HG03520 (cell line): ENCODE data around the gene CEL.
"Not testable (repeated sequence)": the region's sequence is repeated elsewhere in the genome, so short reads cannot be mapped to it uniquely, and the experiment has no call there.

Source experiments
- ATAC-seq: cut with Tn5 transposase; IDR thresholded peaks from one replicate; pipeline ENCODE4 v1.9.1; 2021; ENCODE audit warnings: mild to moderate bottlenecking, moderate library complexity; ENCODE audit not compliant: unreplicated experiment

Gene CEL

GRCh38 chr9:133061764-133062145 lies at the start of gene CEL:
TSS of gene CEL (plus strand) at chr9:133061981. CDS start at chr9:133062003, 22 bp downstream.
- ATAC-seq: not testable (repeated sequence)

DNA sequence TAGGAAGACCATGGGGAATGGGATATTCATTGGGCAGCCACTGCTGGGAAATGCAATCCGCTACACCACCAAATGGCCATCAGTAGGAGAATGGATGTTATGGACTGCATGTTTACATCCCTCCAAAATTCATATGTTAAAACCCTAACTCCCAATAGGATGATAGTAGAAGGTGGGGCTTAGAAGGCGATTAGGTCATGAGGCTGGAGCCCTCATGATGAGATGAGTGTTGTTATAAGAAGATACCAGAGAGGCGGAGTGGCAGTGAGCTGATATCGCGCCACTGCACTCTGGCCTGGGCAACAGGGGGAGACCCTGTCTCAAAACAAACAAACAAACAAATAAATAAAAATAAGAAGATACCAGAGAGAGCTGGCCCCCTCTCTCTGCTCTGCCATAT lies 47.1 kb upstream of the CEL start:
- no peak for ATAC-seq

GRCh38 chr9:133023117-133023890 lies 38.5 kb upstream of the CEL start:
- ATAC-seq: no peak

GRCh38 chr9:133026426-133026825 lies 35.4 kb upstream of the CEL start:
- ATAC-seq: no peak

GRCh38 chr9:133027134-133027533 lies 34.6 kb upstream of the CEL start:
- no peak for ATAC-seq

DNA sequence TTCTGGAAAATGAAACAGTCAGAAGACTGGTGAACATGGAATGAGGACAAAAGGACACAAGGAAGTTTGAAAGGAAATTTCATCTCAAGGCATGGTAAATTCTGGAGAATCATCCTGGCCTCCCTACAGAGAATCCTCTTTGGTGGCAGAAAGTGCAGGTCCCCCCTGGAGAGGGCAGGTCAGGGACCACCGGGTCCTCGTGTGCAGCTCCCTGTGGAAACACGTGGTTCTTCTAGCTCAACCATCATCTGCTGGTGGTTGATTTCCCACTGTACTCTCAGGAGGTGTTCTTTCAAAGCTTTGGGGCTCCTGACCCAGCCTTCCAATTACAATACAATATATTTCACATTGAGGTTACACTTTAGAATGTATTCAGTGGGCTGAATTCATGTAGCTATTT lies 33.6 kb upstream of the CEL start:
- ATAC-seq: no peak

GRCh38 chr9:133029994-133030316 lies 31.8 kb upstream of the CEL start:
- no peak for ATAC-seq

DNA sequence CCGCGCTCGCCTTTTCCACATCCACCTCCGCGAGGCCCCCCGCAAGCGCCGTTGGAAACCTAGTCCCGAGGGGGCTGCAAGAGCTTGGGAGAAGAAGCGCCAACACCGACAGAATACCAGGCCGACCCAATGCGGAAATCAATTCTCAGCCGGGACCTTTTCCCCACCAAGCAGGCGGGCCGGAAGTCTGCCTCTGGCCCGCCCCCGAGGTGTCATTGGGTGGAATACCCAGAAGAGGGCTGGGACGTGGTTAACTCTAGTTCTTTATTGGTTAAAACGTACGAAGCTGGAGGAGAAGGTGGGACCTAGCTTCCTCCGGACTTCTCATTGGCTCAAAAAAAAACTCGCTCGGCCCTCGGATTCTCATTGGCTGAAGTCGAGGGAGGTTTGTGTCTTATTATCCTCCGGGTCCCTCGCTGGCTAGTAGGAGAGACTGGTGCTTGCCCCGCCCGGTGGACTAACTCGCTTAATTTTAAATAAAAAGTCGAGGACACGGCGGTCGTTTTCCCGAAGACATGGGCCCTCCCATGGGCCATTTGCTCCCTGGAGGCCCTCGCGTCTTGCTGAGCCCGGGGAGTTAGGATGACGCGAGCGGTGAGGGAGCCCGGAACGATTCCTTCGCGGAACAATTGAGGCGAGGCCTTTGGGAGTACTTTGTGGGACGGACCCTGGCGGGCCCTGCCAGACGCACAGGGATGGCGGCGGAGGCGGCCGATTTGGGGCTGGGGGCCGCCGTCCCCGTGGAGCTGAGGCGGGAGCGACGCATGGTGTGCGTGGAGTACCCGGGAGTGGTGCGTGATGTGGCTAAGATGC lies 31.3 kb upstream of the CEL start, which contains the start of gene GTF3C5:
GTF3C5 (plus strand) TSS at position 681 of the 813 bp plus-strand sequence; CDS start at position 696, 15 bp downstream.
- peak; percentile 97 for ATAC-seq

DNA sequence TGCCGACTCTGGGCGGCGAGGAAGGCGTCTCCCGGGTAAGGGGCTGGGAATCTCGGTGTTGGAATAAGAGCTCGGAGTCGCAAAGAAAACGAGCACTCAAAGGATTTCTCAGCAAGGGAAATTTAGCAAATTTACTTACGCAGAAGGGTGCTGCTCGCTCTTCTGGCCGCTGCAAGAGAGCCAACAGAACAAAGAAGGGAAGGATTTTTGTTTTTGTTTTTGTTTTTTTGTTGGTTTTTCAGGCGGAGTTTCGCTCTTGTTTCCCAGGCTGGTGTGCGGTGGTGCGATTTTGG lies 30.7 kb upstream of the CEL start:
- no peak for ATAC-seq

DNA sequence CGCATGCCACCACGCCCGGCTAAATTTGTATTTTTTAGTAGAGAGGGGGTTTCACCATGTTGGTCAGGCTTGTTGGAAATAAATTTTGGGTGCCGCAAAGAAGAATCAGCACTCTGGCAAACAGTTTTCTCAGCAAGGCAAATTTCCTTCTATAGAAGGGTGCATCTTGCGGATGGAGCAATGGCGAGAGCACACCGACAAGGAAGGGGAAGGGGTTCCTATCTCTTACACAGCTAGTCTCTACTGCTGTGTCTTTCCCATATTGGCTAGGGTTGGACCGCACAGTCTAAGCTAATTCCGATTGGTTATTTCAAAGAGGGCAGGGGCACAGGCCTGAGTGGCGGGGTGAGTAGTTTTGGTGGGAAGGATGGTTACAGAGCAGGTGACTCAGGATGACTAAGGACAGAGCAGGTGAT lies 30.3 kb upstream of the CEL start:
- ATAC-seq: no peak

DNA sequence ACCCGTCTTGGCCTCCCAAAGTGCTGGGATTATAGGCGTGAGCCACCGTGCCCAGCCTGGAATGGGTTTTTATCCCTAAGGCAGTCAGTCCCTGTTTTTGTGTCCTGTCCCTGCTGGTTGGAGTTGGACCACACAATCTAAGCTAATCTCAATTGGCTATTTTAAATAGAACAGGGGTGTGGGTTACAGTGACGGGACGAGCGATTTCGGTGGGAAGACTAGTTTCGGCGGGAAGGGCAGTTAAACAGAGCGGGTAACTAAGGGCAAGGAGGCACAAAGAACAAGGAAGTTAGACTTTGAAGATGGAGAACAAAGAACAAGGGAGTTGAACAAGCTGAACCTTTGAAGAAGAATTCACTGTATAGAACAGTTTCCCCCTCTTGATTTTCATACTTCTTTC lies 29.6 kb upstream of the CEL start:
- no peak for ATAC-seq

- no peak for ATAC-seq
Observed at GRCh38 chr9:133035669-133036068, 26.1 kb upstream of the CEL start.

DNA sequence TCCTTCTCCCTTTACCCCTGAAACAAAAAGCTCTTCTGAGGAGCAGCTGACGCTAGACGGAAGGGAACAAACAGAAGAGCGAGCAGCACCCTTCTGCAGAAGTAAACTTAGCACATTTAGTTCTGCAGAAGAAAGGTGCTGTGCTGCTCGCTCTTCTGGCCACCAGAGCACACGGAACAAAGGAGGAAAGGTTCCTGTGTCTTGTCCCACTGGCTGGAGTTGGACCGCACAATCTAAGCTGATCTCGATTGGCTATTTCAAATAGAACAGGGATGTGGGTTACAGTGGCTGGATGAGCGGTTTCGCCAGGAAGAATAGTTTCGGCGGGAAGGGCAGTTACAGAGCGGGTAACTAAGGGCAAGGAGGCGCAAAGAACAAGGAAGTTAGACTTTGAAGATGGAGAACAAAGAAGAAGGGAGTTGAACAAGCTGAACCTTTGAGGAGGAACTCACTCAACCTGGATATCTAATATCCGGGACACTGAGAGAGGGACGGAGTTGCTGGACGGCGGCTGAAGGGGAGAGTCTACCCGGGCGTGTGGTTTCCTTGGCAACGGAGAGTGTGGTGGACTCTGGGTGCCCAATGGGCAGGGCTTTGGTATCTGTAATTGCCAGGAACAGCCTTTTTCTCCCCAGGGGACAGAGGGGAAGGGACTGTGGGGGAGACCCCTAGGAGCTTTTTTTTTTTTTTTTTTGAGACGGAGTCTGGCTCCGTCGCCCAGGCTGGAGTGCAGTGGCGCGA lies 23.8 kb upstream of the CEL start:
- no peak for ATAC-seq

- ATAC-seq: not testable (repeated sequence)
Observed at GRCh38 chr9:133040892-133041479, 20.8 kb upstream of the CEL start.

GRCh38 chr9:133041958-133042357 lies 19.8 kb upstream of the CEL start:
- no peak for ATAC-seq

DNA sequence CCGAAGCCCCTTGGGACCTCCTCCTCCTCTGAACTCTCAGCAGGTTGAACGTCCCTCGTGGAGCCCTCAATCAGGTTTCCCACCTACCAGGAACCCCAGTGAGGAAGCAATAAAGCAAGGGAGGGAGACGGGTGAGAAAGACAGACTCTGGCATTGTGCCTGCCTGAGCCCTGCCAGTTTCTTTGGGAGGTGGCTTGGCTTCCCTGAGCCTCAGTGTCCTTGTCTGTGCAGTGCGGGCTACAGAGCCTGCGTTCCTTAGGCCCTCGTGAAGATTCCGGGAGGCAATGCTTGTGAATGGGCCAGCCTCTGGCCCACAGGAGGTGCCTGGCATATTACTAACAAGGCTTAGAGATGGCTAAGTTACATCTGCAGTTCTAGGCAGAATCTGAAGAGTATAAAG lies 19.1 kb upstream of the CEL start:
- ATAC-seq: no peak

GRCh38 chr9:133043449-133044035 lies 18.2 kb upstream of the CEL start:
- ATAC-seq: no peak

DNA sequence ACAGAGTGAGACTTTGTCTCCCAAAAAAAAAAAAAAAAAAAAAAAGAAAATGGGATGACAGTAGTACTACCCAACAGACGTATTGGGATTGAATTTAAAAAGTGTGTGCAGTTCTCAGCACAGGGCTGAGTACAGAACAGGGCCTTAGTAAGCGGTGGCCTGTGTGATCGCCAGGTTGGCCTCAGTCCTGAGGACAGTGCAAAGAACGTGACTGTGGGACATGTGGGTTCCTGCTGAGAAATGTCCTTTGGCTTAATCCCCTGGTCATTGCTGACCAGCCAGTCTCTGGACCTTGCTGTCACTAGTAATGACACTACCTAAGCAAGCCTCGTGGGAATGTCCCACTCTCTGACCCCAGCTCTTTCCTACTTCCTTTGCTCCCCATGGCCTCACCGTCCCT lies 17.7 kb upstream of the CEL start:
- no peak for ATAC-seq

- ATAC-seq: no peak
Observed at GRCh38 chr9:133044661-133045060, 17.1 kb upstream of the CEL start.

GRCh38 chr9:133045132-133045531 lies 16.6 kb upstream of the CEL start:
- no peak for ATAC-seq
